H9 (cell line): ENCODE data around the gene OR14I1. TPM values are rescaled to one million over a fixed set of nuclear protein-coding genes. Genes with fewer than 3 reads are reported as not detected.

Experiments used
- DNase-seq: peaks from one replicate; pipeline ENCODE4 v3.0.0-alpha.2; 2017
- H2AFZ ChIP-seq: one replicate; pipeline ENCODE4 v1.6.1; 2013; ENCODE audit warnings: mild to moderate bottlenecking, low read length, control low read depth, moderate library complexity
- H2AK5ac ChIP-seq: 2 replicates; pipeline ENCODE4 v1.6.1; 2013; ENCODE audit warnings: low read length, control low read depth, mixed read lengths; ENCODE audit not compliant: insufficient read length
- H2BK120ac ChIP-seq: one replicate; pipeline ENCODE4 v1.6.1; 2013; ENCODE audit warnings: low read depth, mild to moderate bottlenecking, low read length, control low read depth, inconsistent platforms; ENCODE audit not compliant: poor library complexity, severe bottlenecking
- H2BK12ac ChIP-seq: 2 replicates; pipeline ENCODE4 v1.6.1; 2013; ENCODE audit warnings: low read length, control low read depth, mixed read lengths, low read depth; ENCODE audit not compliant: insufficient read length
- H2BK15ac ChIP-seq: 2 replicates; pipeline ENCODE4 v1.6.1; 2013; ENCODE audit warnings: low read depth, low read length, control low read depth
- H2BK20ac ChIP-seq: one replicate; pipeline ENCODE4 v1.6.1; 2013; ENCODE audit warnings: low read depth, mild to moderate bottlenecking, low read length, control low read depth, inconsistent platforms; ENCODE audit not compliant: poor library complexity, severe bottlenecking
- H2BK5ac ChIP-seq: 2 replicates; pipeline ENCODE4 v1.6.1; 2013; ENCODE audit warnings: low read length, control low read depth, mixed read lengths; ENCODE audit not compliant: insufficient read length
- H3K14ac ChIP-seq: 2 replicates; pipeline ENCODE4 v1.6.1; 2013; ENCODE audit warnings: low read length, control low read depth; ENCODE audit not compliant: insufficient read depth
- H3K18ac ChIP-seq: 2 replicates; pipeline ENCODE4 v1.6.1; 2013; ENCODE audit warnings: low read depth, mild to moderate bottlenecking, mixed read lengths, low read length, control low read depth; ENCODE audit not compliant: insufficient read length
- H3K23ac ChIP-seq: 2 replicates; pipeline ENCODE4 v1.6.1; 2013; ENCODE audit warnings: low read length, control low read depth, mixed read lengths, low read depth; ENCODE audit not compliant: insufficient read length
- H3K23me2 ChIP-seq: 2 replicates; pipeline ENCODE4 v1.6.1; 2013; ENCODE audit warnings: low read depth, mild to moderate bottlenecking, mixed read lengths, low read length, control low read depth; ENCODE audit not compliant: insufficient read length, poor library complexity, severe bottlenecking
- H3K27ac ChIP-seq: 2 replicates; pipeline ENCODE4 v1.5.1; 2013; ENCODE audit warnings: low read length, control low read depth, mixed read lengths, low read depth; ENCODE audit not compliant: insufficient read length
- H3K27me3 ChIP-seq: 2 replicates; pipeline ENCODE4 v1.6.1; 2013; ENCODE audit warnings: low read length, control low read depth, inconsistent platforms; ENCODE audit not compliant: insufficient read depth
- H3K4ac ChIP-seq: 2 replicates; pipeline ENCODE4 v1.6.1; 2013; ENCODE audit warnings: low read depth, mild to moderate bottlenecking, control low read depth, inconsistent platforms, low read length, moderate library complexity
- H3K4me1 ChIP-seq: 2 replicates; pipeline ENCODE4 v1.6.1; 2013; ENCODE audit warnings: low read length, control low read depth, inconsistent platforms; ENCODE audit not compliant: insufficient read depth
- H3K4me2 ChIP-seq: 2 replicates; pipeline ENCODE4 v1.6.1; 2013; ENCODE audit warnings: low read length, control low read depth, mixed read lengths; ENCODE audit not compliant: insufficient read length, insufficient read depth
- H3K56ac ChIP-seq: 2 replicates; pipeline ENCODE4 v1.6.1; 2013; ENCODE audit warnings: low read depth, mild to moderate bottlenecking, mixed read lengths, low read length, control low read depth; ENCODE audit not compliant: insufficient read length
- H3K79me1 ChIP-seq: 2 replicates; pipeline ENCODE4 v1.6.1; 2013; ENCODE audit warnings: low read depth, mild to moderate bottlenecking, moderate library complexity, low read length, control low read depth, inconsistent platforms; ENCODE audit not compliant: insufficient read depth, poor library complexity, severe bottlenecking
- H3K79me2 ChIP-seq: 2 replicates; pipeline ENCODE4 v1.6.1; 2013; ENCODE audit warnings: low read length, control low read depth, inconsistent platforms; ENCODE audit not compliant: insufficient read depth
- H3K9ac ChIP-seq: 2 replicates; pipeline ENCODE4 v1.6.1; 2013; ENCODE audit warnings: low read length, control low read depth, mixed read lengths; ENCODE audit not compliant: insufficient read length; ENCODE audit errors: extremely low read depth
- H3K9me3 ChIP-seq: one replicate; pipeline ENCODE4 v1.6.1; 2013; ENCODE audit warnings: low read depth, low read length, inconsistent platforms; ENCODE audit not compliant: control insufficient read depth
- H3T11ph ChIP-seq: one replicate; pipeline ENCODE4 v1.6.1; 2013; ENCODE audit warnings: mild to moderate bottlenecking, low read length, control low read depth, inconsistent platforms
- H4K20me1 ChIP-seq: one replicate; pipeline ENCODE4 v1.6.1; 2013; ENCODE audit not compliant: control insufficient read depth, insufficient read length, insufficient read depth
- H4K5ac ChIP-seq: 2 replicates; pipeline ENCODE4 v1.6.1; 2013; ENCODE audit warnings: low read depth, mild to moderate bottlenecking, mixed read lengths, low read length, control low read depth; ENCODE audit not compliant: insufficient read length
- H4K8ac ChIP-seq: replicated peaks from 2 replicates; pipeline ENCODE4 v1.6.1; 2013; ENCODE audit warnings: low read length, control low read depth, mixed read lengths, low read depth; ENCODE audit not compliant: insufficient read length
- H4K91ac ChIP-seq: 2 replicates; pipeline ENCODE4 v1.6.1; 2013; ENCODE audit warnings: low read depth, mild to moderate bottlenecking, moderate library complexity, mixed read lengths, low read length, control low read depth; ENCODE audit not compliant: insufficient read length
- H3K27ac Mint-ChIP-seq, 3 experiments: 2 replicates in 2 of 3; 3 replicates in 1 of 3; pipeline ENCODE4 v1.8.0; 2020 to 2021; ENCODE audit warnings: mixed read lengths in 3 of 3, mild to moderate bottlenecking in 1 of 3, moderate library complexity in 1 of 3
- H3K27me3 Mint-ChIP-seq: 2 replicates; pipeline ENCODE4 v1.8.0; 2021; ENCODE audit warnings: low read depth, mild to moderate bottlenecking, moderate library complexity, mixed read lengths
- H3K36me3 Mint-ChIP-seq, 3 experiments: 2 replicates in 2 of 3; 3 replicates in 1 of 3; pipeline ENCODE4 v1.8.0; 2020 to 2021; ENCODE audit warnings: low read depth in 3 of 3, mixed read lengths in 3 of 3; ENCODE audit not compliant: insufficient read depth in 1 of 3
- H3K4me1 Mint-ChIP-seq, 2 experiments: 2 replicates each; pipeline ENCODE4 v1.8.0; 2020; ENCODE audit warnings: mixed read lengths in 2 of 2
- H3K4me3 Mint-ChIP-seq, 2 experiments: 2 replicates in 1 of 2; 3 replicates in 1 of 2; pipeline ENCODE4 v1.8.0; 2020 to 2021; ENCODE audit warnings: mild to moderate bottlenecking in 2 of 2, mixed read lengths in 2 of 2, moderate library complexity in 1 of 2
- H3K9me3 Mint-ChIP-seq, 2 experiments: 2 replicates in 1 of 2; 3 replicates in 1 of 2; pipeline ENCODE4 v1.8.0; 2020; ENCODE audit warnings: mild to moderate bottlenecking in 2 of 2, mixed read lengths in 2 of 2, moderate library complexity in 1 of 2
- WGBS: extraction: QIAGEN DNeasy Blood & Tissue Kit; methylation state at CpG from one replicate; pipeline ENCODE4 v1.1.7; 2013; ENCODE audit warnings: missing lambda C conversion rate, low lambda C conversion rate, mixed read lengths; ENCODE audit not compliant: insufficient read length; ENCODE audit errors: extremely low coverage; 5-methylcytosine and 5-hydroxymethylcytosine counted together
- total RNA-seq: library from RNA; stranded (reverse); gene quantifications from 2 replicates; pipeline ENCODE4 v1.2.1, GENCODE V29; 2021
- TF ChIP-seq, protein P1 (sequence below): fragments of 200-600 bp; sonication (generic); conservative IDR thresholded peaks from 3 replicates; pipeline ENCODE4 v1.8.0; 2021; ENCODE audit warnings: antibody characterized with exemption, mild to moderate bottlenecking

The OR14I1 gene
- total RNA-seq, 1 experiment from 2014 or later: not detected

DNA sequence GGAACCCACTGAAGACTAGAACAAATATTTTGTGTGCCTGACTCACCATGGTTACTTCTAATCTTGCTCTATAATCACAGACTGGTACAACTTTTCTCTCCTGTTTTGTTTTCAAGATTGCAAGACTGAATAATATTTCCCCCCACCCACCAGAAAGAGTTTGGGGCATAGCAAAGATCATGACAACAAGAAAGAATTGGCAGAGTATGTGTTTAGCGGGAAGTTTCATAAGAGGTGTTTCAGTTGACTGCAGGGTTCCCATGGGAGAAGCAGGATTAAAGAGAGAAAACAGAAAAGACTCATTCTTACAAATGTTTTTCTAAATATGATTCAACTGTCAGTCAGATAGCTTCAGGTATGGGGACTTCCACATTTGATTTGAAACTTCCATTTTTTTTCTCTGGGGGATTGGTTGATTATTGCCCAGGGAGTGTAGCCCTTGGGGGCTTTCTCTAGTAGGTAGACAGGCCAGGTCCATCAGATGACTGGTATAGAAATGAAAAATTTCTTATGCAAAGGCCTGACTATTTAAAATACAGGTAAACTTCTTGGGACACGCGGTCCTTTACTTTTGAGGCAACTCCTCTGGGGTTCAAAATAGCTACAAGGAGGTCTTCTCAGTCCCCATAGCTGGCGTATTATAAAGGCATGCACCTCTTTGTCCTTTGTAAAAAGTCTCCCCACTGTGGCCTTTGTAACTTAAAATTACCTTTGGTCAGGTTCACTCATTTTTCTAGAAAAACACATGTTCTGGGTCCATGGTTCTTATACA is 13.9 kb downstream of the OR14I1 start:
- Mint-ChIP-seq H3K27me3 (peaks cover 1% of the 10 kb centered on the region; the same call in 1 of the 2 replicates), H3K4me3 (no peak overlapping the region), H3K36me3 (peaks cover 5 to 32% (median 9%) of the 10 kb centered on the region in 3 experiments; a peak in 6 of 7 replicates), H3K4me1 (no peaks in the 10 kb centered on the region), H3K27ac (no peak overlapping the region), H3K9me3 (peaks cover 84 to 85% of the 10 kb centered on the region in 2 experiments)
- no peaks in the 10 kb centered on the region for H3K79me1 ChIP-seq
- no peak overlapping the region for H4K5ac ChIP-seq
- no peak overlapping the region for H2BK5ac ChIP-seq
- H3K56ac ChIP-seq: no peak overlapping the region
- H4K20me1 ChIP-seq: no peaks in the 10 kb centered on the region
- H3K18ac ChIP-seq: no peak overlapping the region
- H2AK5ac ChIP-seq: no peak overlapping the region
- H3K9ac ChIP-seq: no peak overlapping the region
- H3K79me2 ChIP-seq: no peaks in the 10 kb centered on the region
- no peak overlapping the region for H4K91ac ChIP-seq
- no peak overlapping the region for H2BK15ac ChIP-seq
- no peak overlapping the region for H2AFZ ChIP-seq
- H3K4ac ChIP-seq: no peak overlapping the region
- no CpG with 5 or more reads among the region's 4 CpGs for WGBS
- TF ChIP-seq, protein P1, sequence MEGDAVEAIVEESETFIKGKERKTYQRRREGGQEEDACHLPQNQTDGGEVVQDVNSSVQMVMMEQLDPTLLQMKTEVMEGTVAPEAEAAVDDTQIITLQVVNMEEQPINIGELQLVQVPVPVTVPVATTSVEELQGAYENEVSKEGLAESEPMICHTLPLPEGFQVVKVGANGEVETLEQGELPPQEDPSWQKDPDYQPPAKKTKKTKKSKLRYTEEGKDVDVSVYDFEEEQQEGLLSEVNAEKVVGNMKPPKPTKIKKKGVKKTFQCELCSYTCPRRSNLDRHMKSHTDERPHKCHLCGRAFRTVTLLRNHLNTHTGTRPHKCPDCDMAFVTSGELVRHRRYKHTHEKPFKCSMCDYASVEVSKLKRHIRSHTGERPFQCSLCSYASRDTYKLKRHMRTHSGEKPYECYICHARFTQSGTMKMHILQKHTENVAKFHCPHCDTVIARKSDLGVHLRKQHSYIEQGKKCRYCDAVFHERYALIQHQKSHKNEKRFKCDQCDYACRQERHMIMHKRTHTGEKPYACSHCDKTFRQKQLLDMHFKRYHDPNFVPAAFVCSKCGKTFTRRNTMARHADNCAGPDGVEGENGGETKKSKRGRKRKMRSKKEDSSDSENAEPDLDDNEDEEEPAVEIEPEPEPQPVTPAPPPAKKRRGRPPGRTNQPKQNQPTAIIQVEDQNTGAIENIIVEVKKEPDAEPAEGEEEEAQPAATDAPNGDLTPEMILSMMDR: no peak
- H4K8ac ChIP-seq: no peak overlapping the region
- H3K9me3 ChIP-seq: peaks cover 78% of the 10 kb centered on the region
- no peak for DNase-seq
- H3K27me3 ChIP-seq: no peaks in the 10 kb centered on the region
- no peak overlapping the region for H3K14ac ChIP-seq
- H3K4me1 ChIP-seq: no peaks in the 10 kb centered on the region
- no peak overlapping the region for H3K27ac ChIP-seq
- no peak overlapping the region for H3K4me2 ChIP-seq
- no peak overlapping the region for H3K23ac ChIP-seq
- no peaks in the 10 kb centered on the region for H3K23me2 ChIP-seq
- no peak overlapping the region for H2BK20ac ChIP-seq
- H3T11ph ChIP-seq: no peak overlapping the region
- H2BK120ac ChIP-seq: no peak overlapping the region
- no peak overlapping the region for H2BK12ac ChIP-seq
